HG02623 (cell line): ENCODE data around the gene KCTD10.

Source experiments
- ATAC-seq: cut with Tn5 transposase; IDR thresholded peaks from one replicate; pipeline ENCODE4 v1.9.1; 2021; ENCODE audit warnings: moderate library complexity; ENCODE audit not compliant: unreplicated experiment

The KCTD10 gene, protein sequence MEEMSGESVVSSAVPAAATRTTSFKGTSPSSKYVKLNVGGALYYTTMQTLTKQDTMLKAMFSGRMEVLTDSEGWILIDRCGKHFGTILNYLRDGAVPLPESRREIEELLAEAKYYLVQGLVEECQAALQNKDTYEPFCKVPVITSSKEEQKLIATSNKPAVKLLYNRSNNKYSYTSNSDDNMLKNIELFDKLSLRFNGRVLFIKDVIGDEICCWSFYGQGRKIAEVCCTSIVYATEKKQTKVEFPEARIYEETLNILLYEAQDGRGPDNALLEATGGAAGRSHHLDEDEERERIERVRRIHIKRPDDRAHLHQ

DNA sequence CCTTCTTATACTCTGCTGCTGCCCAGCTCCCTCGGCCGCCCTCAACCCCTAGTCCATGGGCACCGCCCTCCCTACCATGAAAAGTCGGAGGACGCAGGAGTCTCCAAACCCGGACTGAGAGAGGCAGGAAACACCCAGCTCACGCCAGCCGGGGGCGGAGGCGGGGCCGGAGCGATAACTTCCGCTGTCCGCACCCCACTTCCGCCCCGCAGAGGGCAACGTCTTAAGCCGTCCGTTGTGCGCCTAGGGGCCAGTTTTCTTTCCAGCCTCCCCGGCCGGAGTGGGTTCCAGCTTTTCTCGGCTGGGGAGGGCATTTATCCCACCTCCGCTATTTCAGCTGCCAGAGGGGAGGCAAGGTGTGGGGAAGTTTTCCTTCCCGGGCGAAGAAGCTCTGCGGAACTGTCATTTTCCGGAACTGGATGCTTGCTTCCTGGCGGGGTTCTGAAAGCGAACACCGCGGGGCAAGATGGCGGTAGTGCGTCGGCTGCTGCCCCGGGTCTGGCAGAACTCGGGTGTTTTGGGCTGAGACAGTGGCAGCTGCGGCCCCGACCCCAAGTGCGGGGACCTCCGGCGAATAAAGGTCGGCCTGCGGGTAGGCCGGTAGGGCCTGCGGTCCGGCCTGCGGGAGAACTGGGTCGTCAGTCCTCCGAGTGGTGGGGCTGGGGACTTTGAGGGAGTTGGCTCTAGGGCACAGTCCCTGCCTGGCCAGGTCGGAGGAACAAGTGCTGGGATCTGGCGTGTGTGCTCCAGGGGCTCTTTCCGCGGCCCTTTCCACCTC lies at the start of gene KCTD10, which contains the start of gene UBE3B:
Gene KCTD10 (minus strand): TSS at position 116 of the 778 bp plus-strand sequence. CDS start 38 bp downstream, at position 78.
Gene UBE3B (plus strand): TSS at position 450 of the 778 bp plus-strand sequence. CDS start 5,918 bp downstream, outside the sequence.
- ATAC-seq: peak; percentile 91

DNA sequence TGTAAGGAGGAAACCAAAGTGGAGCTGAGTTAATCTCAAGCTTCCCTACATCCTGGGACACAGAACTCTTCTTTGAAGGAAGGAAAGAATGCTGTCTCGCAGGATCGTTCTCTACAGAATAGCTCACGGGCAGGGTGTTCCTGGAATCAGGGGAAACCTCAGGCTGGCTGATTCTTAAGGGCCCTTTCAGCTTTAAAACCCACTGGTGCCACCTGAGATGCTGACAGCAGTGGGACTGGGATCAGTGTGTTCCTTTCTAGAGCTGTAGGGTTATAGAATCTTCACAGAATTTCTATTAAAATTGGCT lies 48.1 kb upstream of the KCTD10 start:
- ATAC-seq: no peak

DNA sequence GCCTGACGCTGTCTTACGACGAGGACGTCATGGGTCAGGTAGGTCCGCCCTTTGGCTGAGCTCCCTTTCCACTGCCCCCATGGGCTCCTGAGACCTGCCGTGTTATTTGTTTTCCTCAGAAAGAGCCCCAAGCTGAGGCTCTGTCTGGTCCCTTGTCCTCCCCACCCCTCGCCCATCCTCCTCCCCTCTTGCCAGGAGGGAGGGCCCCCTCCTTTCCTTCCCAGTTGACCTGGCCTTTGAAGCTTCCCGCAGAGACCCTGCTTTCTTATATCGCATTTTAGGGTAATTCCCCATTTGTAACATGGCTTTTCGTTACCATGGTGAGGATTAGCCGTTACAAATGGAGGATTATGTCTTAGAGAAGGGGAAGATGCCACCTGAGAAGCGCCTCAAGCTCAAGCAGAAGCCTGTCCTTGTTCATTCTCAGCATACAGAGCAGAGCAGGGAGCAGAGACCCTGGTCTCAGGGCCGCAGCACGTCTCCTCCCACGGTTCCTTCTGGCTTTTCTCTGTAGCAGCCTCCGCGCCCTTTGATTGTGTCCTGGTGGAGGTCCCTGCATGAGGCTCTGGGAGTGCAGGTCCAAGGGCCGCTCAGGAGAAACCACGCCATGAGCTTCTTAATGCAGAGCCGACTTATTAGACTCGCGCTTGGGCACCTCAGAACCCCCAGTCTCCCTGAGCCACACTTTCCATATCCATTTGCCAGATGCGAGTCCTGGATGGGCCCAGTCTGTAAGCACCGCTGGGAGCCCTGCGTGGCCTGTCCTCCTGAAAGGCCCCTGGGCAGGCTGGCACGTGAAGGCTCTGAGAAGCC lies 47.6 kb upstream of the KCTD10 start:
- no peak for ATAC-seq

DNA sequence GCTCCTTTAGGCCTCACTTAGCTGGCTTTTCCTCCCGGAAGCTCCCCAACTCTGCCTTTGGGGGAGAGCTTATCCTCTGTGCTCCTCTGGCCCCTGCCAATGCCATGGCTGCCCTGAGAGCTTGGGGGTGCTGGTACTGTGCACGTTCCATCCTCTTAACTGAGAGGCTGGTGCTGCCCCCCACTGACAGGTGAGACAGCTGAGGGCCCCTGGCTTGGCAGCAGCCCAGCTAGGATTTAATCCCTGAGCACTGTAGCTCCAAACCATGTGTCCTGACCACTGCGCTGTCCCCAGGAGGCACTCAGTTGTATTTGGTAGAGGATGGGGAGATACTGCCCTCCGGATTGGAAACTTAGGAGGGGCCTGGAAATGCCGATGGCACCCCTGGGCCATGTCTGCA lies 46.4 kb upstream of the KCTD10 start:
- no peak for ATAC-seq

DNA sequence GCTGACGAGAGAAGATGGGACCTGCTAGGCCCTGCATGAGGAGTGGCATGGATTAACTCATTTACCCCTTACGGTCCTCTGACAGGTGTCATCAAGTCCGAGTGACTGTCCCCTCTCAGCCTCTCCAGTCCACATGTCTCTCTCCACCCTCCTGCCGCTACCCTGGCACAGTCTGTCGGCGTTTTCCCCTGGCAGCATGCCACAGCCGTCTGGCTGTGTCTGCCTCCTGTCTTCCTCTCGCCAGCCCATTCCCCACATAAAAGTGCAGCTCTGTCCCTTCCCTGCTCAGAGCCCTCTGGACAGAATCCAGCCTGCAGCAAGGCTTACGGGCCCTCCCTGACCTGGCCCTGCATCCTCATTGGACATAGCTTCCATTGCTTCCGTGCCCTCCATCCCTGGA lies 46.0 kb upstream of the KCTD10 start:
- no peak for ATAC-seq

DNA sequence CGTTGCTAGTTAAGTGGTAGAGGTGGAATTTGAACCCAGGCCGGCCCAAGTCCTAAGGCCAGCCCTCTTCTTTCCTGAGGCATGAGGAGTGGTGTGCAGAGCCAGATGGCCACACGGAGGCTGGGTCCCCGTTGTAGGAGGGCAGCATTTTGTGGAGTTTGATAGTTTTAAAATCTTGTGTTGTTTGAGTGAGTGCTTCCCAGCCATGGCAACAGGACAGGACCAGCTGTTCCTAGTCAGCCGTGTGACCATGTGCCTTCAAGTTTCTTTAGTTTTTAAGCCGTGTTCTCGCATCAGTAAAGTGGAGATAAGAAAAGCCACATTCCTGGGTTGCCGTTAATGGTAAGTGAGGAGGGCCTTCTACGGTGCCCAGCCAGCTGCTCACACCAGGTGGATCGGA lies 44.7 kb upstream of the KCTD10 start:
- ATAC-seq: no peak

DNA sequence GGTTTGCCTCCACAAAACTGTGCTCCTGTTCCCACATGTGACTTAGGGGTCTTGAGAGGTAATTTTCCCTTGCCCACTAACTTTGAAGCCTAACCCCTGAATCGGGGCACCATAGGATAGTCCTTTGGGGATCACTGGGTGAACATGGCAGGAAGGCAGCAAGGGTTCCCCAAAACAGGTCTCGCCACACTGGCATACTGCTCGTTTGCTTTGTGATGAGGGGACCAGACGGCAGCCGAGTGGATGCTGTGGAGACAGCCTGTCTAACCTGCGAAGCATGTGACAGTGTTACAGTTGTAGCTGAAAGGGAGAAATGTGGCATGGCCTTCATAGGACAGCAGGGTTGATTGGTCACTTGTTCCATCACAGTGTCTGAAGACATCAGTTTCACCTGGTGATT lies 42.7 kb upstream of the KCTD10 start:
- no peak for ATAC-seq

DNA sequence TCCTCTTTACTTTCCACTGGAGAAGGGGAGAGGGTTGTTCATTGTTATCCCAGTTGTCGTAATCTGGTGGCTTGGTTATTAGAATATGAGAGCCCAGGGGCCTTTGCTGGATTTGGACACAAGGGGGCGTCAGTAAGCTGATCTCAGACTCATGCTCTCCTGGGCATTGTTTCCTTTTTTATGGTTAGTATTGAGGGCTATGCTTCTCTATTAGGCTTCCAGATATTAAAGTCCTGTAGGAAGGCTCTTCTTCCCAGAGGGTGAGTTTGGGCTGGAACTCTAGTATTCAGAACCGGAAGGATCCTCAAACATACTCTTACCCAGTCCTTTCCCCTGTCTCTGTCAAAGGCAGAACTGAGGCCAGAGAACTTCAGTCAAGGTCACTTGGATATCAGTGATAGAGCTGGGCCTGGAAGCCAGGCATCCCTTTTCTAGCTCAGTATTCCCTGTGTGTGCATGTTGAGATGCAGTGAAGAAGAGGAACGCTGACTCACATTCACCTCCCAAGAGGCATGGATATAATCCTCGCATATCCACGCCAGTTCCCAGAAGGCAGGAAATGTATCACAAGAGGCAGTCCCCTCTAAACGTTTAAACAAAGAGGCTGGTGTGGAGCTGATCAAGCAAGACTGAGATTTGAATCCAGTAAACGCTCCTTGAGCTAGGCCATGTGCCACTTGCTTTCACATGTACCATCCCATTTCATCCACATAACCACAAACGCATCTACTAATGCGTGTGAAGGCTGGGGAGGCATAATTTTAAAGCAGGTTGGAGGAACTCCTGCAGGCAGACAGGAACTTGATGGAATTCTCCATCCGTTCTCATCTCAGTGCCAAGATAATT lies 41.9 kb upstream of the KCTD10 start:
- no peak for ATAC-seq

DNA sequence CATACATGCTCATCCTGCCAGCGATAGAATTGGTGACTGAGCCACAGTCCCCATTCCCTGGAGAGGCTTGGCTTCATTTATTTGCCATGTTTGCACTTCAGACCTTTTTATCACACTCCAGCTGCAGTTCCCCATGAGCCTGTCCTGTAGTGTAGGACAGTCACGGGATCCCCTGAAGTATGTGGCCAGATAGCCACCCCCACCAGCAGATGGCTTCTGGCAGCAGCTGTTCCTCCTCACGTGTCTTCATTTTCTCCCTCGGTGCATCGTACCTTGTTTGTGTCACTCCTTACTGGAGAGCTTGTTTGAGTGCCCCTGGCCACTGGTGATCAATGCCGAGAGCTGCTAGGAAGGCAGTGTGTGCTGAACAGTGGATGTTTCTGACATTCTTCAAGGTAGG lies 40.5 kb upstream of the KCTD10 start:
- no peak for ATAC-seq

DNA sequence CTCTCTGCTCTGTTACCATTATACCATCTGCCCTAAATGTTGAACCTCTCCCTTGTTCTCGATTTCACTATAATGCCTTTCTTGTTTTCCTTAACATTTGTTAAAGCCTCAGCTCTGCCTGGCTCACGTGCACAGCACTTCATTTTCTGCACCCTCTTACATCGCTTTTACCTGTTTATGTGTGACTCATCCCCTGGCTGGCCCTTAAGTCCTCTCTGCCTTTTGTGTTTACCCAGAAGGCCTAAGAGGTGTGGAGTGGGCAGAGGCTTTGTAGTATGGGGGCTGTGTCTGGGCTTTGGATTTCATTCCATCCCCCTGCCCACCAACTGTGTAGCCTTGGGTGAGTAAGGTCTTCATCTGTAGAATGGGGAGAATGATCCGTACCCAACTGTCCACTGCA lies 36.9 kb upstream of the KCTD10 start:
- ATAC-seq: no peak

DNA sequence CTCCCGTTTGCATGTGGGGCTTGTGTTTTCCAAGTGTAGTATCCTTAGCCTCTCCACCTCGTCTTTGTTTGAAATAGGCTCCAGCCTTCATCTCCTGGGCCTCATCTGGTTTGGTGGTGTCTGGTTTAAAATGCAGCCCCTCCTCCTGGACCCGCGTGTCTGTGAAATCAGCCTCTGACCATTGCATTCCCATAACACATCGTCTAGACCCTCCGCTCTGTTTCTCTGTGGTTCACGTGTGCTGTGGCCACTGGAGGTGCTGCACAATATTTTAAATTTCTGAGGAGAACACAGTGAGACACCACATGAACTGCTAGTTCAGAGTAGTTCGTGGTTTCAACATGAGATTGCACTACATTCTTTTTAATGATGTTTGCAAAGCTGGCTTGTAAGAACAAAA lies 36.0 kb upstream of the KCTD10 start:
- ATAC-seq: no peak

DNA sequence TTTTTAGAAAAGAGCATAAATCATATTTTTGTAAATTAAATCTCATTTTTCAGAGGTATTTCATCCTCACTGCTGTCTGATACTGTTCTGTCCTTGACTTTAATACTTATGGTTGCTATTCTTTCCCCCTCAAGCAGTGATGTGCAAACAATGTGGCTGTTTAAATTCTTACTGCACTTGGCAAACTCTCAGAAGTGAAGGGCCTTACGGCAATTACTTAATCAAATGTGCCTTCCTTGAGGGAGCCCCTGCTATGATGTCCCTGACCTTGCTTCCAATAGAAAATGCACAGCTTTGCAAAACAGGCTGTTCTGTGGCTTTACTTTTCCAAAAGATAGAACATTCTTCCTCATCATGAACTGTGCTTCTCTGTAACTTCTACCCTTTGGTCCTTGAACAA lies 35.5 kb upstream of the KCTD10 start:
- no peak for ATAC-seq

DNA sequence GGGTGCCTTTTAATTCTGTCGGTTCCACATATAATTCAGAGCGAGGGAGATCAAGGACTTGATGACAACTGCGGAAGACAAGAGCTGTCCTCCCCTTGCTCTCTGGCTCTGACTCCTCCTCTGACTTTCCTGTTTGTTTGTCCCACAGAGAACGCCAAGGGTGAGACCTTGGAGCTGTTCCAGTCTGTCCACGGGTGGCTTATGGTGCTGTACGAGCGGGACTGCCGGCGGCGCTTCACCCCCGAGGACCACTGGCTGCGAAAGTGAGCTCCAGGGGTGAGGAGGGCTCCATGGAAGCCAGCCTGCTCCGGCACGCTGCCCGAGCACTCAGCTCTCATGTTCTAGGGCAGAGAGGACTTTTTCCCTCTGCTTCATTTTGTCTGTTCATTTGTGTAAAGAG lies 33.1 kb upstream of the KCTD10 start:
- ATAC-seq: no peak

DNA sequence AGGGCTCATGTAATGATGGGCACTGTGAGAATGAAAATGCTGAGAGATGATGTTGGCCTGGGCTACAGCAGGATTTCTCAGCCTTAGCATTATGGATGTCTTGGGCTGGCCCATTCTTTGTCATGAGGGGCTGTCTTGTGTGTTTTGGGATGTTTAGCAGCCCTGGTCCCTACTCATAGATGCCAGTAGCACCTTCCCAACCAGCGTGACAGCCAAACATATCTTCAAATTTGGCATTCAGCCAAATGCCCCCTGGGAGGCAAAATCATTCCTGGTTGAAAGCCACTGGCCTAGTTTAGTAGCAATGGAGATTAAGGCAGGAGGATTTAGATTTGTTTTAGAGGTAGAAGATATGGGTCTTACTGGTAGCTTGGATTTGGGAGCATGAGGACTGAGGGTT lies 27.0 kb upstream of the KCTD10 start:
- no peak for ATAC-seq

DNA sequence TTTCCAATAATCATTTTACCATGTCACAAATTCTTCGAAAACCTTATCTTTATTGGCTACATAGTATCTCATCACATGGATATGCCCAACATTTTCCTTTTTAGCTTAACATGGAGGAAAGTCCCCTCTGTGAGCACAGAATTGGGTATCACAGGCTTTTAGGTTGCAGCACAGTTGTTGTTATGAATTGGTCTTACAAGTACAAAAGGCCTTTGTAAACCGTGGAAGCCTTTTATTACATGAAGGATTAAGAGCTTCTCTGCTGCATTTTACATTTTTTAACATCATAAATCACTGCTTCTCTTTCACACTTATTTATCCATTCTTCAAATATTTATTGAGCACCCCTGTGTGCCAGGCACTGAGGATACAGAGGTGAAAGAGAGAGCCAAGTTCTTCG lies 26.5 kb upstream of the KCTD10 start:
- ATAC-seq: no peak

DNA sequence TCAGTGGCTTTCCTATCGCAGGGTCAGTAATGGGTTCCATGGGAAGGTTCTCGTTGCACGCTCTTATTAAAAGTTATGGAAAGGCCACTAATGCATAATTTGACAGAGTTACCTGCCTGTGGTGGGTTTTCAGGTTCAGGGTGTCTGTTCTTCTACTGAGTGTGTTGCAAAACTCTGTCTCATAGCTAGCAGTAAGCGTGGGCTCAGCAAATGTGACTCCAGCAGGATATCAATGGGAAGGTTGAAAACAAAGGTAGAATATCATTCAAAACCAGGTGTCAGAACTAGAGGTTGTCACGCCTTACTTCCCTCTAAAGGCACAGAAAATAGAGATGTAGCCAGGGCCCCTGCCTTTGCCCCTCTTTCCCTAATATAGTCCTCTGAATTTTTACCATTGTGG lies 25.2 kb upstream of the KCTD10 start:
- no peak for ATAC-seq

DNA sequence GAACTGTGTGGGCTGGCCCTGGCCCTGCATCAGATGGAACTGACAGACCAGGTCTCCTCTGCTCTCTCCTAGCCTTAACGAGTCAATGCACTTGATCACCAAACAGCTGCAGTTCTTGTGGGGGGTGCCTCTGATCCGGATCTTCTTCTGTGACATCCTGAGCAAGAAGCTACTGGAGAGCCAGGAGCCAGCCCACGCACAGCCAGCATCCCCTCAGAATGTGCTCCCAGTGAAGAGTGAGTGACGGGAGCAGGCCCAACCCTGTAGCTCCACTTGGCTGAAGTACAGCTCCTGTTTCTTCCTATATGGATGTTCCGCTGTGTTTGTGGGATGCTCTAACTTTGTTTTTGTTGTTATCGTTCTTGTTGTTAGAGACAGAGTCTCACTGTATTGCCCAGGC lies 24.2 kb upstream of the KCTD10 start:
- no peak for ATAC-seq

DNA sequence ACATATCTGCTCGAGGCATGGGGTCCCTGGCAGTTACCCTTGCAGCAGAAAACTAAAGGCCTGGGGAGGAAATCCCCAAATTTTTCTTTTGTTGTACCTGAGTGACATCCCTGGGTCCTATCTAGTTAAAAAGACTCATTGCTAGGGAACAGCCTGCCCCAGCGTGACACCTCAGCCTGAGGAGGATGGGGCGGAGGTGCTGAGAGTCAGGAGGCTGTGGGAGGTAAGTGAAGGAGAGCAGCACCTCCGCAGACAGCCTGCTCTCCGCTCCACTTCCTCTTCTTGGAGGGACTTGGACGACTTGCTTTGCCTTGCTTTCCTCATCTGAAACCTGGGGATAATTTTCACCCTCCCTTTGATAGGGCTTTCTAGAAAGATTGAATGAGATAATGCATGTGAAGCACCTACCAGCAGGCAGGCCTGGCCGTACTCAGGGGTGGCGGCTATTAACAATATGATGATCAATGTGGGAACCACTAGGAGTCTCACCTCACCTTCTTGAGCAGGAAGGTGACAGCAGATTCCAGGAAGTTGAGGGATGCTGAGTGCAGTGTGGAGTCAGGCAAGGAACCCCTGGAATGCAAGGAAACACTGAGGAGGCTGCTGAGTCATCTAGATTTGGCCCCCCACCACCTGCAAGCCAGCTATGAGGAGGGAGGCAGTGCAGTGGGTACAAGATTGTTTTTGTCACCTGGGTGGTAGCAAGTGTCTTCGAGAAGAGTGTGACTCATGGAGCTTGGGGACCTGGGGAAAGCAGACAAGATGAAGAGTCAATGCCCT lies 23.5 kb upstream of the KCTD10 start:
- no peak for ATAC-seq

DNA sequence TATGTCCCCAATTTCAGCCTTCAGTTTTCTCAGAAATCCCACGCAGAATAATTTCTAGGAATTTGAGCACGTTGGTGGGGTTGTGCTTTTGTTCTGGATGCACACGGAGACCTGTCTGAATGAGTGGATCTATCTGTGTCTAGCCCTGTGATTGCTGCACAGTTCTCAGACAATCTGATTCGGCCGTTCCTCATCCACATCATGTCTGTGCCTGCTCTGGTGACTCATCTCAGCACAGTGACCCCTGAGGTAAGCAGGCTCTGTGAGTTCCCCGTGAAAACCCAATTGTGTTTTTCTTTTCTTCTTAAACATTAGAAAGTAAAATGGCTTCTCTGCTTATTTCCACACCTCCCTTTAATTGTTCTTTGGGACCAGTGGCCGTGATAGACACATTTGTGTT lies 20.6 kb upstream of the KCTD10 start:
- ATAC-seq: no peak

DNA sequence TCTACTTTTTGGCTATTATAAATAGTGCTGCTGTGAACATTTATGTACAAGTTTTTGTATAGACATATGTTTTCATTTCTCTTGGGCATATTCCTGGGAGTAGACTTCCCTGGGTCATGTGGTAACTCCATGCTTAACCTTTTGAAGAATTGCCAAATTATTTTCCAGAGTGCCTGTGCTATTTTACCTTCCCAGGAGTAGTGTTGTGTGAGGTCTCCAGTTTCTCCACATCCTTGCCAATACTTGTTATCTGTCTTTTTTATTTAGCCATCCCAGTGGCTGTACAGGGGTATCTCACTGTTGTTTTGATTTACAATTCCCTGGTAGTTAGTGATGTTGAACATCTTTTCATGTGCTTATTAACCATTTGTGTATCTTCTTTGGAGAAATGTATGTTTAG lies 19.2 kb upstream of the KCTD10 start:
- ATAC-seq: no peak
